ENCODE data around the gene SMCO2.

SMCO2 gene

GRCh38 chr12:27446436-27446835 is at the start of gene SMCO2:
SMCO2 (plus strand) TSS chr12:27446736; CDS start chr12:27470632, 23,896 bp downstream.
- no peak for DNase-seq

- DNase-seq, result no peak
Observed at GRCh38 chr12:27398466-27398865, 48.1 kb upstream of the SMCO2 start.

- DNase-seq, result no peak
Observed at GRCh38 chr12:27399074-27399473, 47.5 kb upstream of the SMCO2 start.

- no peak for DNase-seq
Observed at GRCh38 chr12:27400856-27401354, 45.6 kb upstream of the SMCO2 start.

- no peak for DNase-seq
Observed at GRCh38 chr12:27412047-27412446, 34.5 kb upstream of the SMCO2 start.

- DNase-seq, result no peak
Observed at GRCh38 chr12:27422697-27423096, 23.8 kb upstream of the SMCO2 start.

- DNase-seq, result no peak
Observed at GRCh38 chr12:27424631-27425230, 21.8 kb upstream of the SMCO2 start.

- DNase-seq, result no peak
Observed at GRCh38 chr12:27425306-27425705, 21.2 kb upstream of the SMCO2 start.

- DNase-seq, result no peak
Observed at GRCh38 chr12:27426743-27427487, 19.6 kb upstream of the SMCO2 start.

GRCh38 chr12:27427824-27428223 is 18.7 kb upstream of the SMCO2 start:
- no peak for DNase-seq

GRCh38 chr12:27428466-27428865 is 18.1 kb upstream of the SMCO2 start:
- DNase-seq, result no peak

GRCh38 chr12:27429606-27430005 is 16.9 kb upstream of the SMCO2 start:
- DNase-seq, result no peak

- no peak for DNase-seq
Observed at GRCh38 chr12:27431185-27431584, 15.4 kb upstream of the SMCO2 start.

- DNase-seq, result no peak
Observed at GRCh38 chr12:27434673-27435565, 11.6 kb upstream of the SMCO2 start.

GRCh38 chr12:27436029-27436428 is 10.5 kb upstream of the SMCO2 start:
- DNase-seq, result no peak

GRCh38 chr12:27436768-27437167 is 9.8 kb upstream of the SMCO2 start:
- DNase-seq, result no peak

GRCh38 chr12:27437839-27438238 is 8.7 kb upstream of the SMCO2 start:
- DNase-seq, result no peak

- DNase-seq, result no peak
Observed at GRCh38 chr12:27447761-27448160, 1.2 kb downstream of the SMCO2 start.

GRCh38 chr12:27449026-27449425 is 2.5 kb downstream of the SMCO2 start:
- no peak for DNase-seq

GRCh38 chr12:27449893-27450534 is 3.5 kb downstream of the SMCO2 start:
- no peak for DNase-seq

- DNase-seq, result no peak
Observed at GRCh38 chr12:27451036-27451825, 4.7 kb downstream of the SMCO2 start.

- DNase-seq, result no peak
Observed at GRCh38 chr12:27453421-27453820, 6.9 kb downstream of the SMCO2 start.

Measured in NCI-H748 treated with DMSO at 0.1 percent for 48 hours (cell line).